Measurements from ENCODE around the gene GNB1L. TPM values are rescaled to one million over a fixed set of nuclear protein-coding genes. Genes with fewer than 3 reads are reported as not detected.
"Not testable (repeated sequence)": the region's sequence is repeated elsewhere in the genome, so short reads cannot be mapped to it uniquely, and the experiment has no call there.

Gene GNB1L
- total RNA-seq, 1 donor from 2014 or later: 6.1 TPM

DNA sequence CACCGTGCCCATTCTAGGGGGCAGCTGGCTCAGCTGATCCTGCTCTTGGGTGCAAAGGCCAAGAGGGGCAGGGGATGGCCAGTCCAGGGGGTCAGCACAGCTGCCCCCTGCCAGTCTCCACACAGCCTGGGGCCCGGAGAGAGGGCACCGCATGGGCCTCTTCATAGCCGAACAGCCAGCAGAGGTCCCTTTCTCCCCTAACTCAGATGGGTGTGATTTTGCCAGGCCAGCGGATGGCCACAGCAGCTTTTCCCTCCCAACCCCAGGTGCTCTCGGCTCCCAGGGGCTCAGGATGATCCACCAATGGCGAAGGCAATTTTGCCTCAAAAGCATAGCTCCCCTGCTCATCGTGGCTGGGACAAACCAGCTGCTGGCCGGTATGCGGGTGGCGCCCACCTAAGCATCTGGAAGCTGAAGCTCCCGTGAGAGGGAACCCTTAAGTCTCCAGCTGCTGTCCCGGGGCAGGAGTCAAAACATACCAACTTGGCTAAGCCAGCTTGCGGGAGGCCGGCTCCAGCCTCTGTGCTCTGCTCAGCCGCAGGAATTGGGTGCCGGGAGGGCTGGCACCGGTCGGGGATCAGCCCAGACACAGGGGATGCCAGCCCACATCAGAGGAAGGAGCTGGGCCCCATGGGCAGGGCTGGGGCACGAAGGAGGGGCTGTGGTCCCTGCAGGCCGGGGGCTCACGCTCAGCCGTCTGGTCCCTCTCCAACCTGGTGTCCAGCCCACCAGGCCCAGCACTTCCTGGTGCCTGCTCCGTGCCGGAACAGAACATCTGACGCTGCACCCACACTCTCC, 30.5 kb upstream of the GNB1L start:
- no peak for DNase-seq (ENCODE audit: extremely low spot score, unreplicated experiment)
- peak overlapping the region; percentile 17 for H3K27ac Mint-ChIP-seq (ENCODE audit: unreplicated experiment)
- H3K9me3 Mint-ChIP-seq (ENCODE audit: unreplicated experiment): no peaks in the 10 kb centered on the region
- H3K36me3 Mint-ChIP-seq (ENCODE audit: unreplicated experiment): no peaks in the 10 kb centered on the region
- H3K27me3 Mint-ChIP-seq (ENCODE audit: unreplicated experiment): no peaks in the 10 kb centered on the region
- no peak for TF ChIP-seq CTCF (IDR thresholded peaks at IDR 0.05)
- peaks cover 43% of the 10 kb centered on the region for H3K4me1 Mint-ChIP-seq (ENCODE audit: unreplicated experiment)
- H3K4me3 Mint-ChIP-seq (ENCODE audit: unreplicated experiment): no peak overlapping the region

DNA sequence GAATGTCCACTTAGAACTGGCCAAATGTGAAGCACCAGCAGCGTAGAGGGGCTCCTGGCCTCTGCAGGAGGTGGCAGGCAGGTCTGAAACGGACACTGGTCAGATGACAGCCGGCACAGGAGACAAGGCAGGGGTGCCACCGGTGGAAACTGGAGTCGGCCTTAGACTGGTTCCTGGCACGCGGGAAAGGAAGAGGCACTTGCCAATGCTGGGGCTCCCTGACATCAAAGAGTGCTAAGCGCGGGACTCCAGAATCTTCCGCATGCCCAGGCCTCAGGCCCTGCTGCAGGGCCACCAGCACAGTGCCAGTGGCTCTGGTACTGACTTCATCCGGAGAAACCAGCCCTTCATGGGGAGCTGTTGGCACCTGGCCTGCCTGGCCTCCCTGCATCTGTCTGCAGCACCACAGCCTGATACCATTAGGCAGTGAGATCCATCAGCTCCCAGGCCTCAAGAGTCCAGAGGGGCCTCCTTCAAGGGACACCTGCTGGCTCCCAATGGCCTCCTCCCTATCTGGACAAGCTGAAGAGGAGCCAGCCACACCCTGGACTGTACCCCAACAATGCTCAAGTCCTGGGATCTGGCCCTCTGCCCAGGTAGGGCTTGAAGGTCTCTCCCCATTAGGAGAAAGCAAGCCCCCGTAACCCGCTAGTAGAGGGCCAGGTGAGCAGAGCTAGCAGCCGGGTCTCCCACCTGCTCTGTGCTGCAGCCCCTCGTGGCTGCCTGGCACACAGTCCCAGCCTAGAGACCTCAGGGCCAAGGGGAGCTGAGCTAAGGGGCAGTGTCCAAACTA, 29.7 kb upstream of the GNB1L start:
- TF ChIP-seq CTCF (IDR thresholded peaks at IDR 0.05): no peak
- no peak for DNase-seq (ENCODE audit: extremely low spot score, unreplicated experiment)
- Mint-ChIP-seq H3K36me3 (ENCODE audit: unreplicated experiment) (no peaks in the 10 kb centered on the region), H3K4me1 (ENCODE audit: unreplicated experiment) (peaks cover 48% of the 10 kb centered on the region), H3K4me3 (ENCODE audit: unreplicated experiment) (no peak overlapping the region), H3K9me3 (ENCODE audit: unreplicated experiment) (no peaks in the 10 kb centered on the region), H3K27me3 (ENCODE audit: unreplicated experiment) (no peaks in the 10 kb centered on the region), H3K27ac (ENCODE audit: unreplicated experiment) (no peak overlapping the region)

DNA sequence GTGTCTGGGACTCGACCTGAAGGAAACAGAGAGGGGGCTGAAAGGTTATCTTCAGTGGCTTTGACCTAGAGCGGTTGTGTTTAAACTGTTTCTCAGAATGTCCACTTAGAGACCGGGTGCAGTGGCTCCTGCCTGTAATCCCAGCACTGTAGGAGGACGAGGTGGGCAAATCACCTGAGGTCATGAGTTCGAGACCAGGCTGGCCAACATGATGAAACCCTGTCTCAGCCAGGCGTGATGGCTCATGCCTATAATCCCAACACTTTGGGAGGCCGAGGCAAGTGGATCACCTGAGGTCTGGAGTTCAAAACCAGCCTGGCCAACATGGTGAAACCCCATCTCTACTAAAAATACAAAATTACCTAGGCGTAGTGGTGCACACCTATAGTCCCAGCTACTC, 28.8 kb upstream of the GNB1L start:
- peaks cover 56% of the 10 kb centered on the region for H3K4me1 Mint-ChIP-seq (ENCODE audit: unreplicated experiment)
- H3K4me3 Mint-ChIP-seq (ENCODE audit: unreplicated experiment); H3K9me3 Mint-ChIP-seq (ENCODE audit: unreplicated experiment); DNase-seq (ENCODE audit: extremely low spot score, unreplicated experiment); H3K36me3 Mint-ChIP-seq (ENCODE audit: unreplicated experiment); H3K27me3 Mint-ChIP-seq (ENCODE audit: unreplicated experiment); H3K27ac Mint-ChIP-seq (ENCODE audit: unreplicated experiment): not testable (repeated sequence)

- H3K4me1 Mint-ChIP-seq (ENCODE audit: unreplicated experiment): peaks cover 64% of the 10 kb centered on the region
- no peak overlapping the region for H3K4me3 Mint-ChIP-seq (ENCODE audit: unreplicated experiment)
- TF ChIP-seq CTCF (IDR thresholded peaks at IDR 0.05): no peak
- no peaks in the 10 kb centered on the region for H3K9me3 Mint-ChIP-seq (ENCODE audit: unreplicated experiment)
- no peak for DNase-seq (ENCODE audit: extremely low spot score, unreplicated experiment)
- peak overlapping the region; percentile 94 for H3K27ac Mint-ChIP-seq (ENCODE audit: unreplicated experiment)
- H3K27me3 Mint-ChIP-seq (ENCODE audit: unreplicated experiment): no peaks in the 10 kb centered on the region
- H3K36me3 Mint-ChIP-seq (ENCODE audit: unreplicated experiment): no peaks in the 10 kb centered on the region
These were observed 28.0 kb upstream of the GNB1L start for GRCh38 chr22:19882446-19883381.

GRCh38 chr22:19880786-19881569, 26.3 kb upstream of the GNB1L start:
- Mint-ChIP-seq H3K9me3 (ENCODE audit: unreplicated experiment) (no peaks in the 10 kb centered on the region), H3K4me1 (ENCODE audit: unreplicated experiment) (peaks cover 65% of the 10 kb centered on the region), H3K27me3 (ENCODE audit: unreplicated experiment) (no peaks in the 10 kb centered on the region), H3K36me3 (ENCODE audit: unreplicated experiment) (no peaks in the 10 kb centered on the region), H3K27ac (ENCODE audit: unreplicated experiment) (peak overlapping the region; percentile 94), H3K4me3 (ENCODE audit: unreplicated experiment) (peak overlapping the region; percentile 42)
- DNase-seq (ENCODE audit: extremely low spot score, unreplicated experiment): peak; percentile 94
- TF ChIP-seq CTCF (IDR thresholded peaks at IDR 0.05): no peak
